GM18868 (cell line): ENCODE data around the gene RAPGEF4.

ENCODE experiments used
- ATAC-seq: cut with Tn5 transposase; IDR thresholded peaks from one replicate; pipeline ENCODE4 v1.9.1; 2021; ENCODE audit warnings: mild to moderate bottlenecking, moderate library complexity; ENCODE audit not compliant: unreplicated experiment

Gene RAPGEF4

GRCh38 chr2:172894689-172895387 is 159.2 kb downstream of the RAPGEF4 start:
- ATAC-seq: no peak

GRCh38 chr2:172896661-172897081 is 161.0 kb downstream of the RAPGEF4 start:
- ATAC-seq: no peak

GRCh38 chr2:172900871-172901270 is 165.2 kb downstream of the RAPGEF4 start:
- no peak for ATAC-seq

- no peak for ATAC-seq
Observed at GRCh38 chr2:172901913-172902312, 166.3 kb downstream of the RAPGEF4 start.

GRCh38 chr2:172904236-172904635 is 168.6 kb downstream of the RAPGEF4 start:
- ATAC-seq: no peak

- no peak for ATAC-seq
Observed at GRCh38 chr2:172905937-172906811, 170.5 kb downstream of the RAPGEF4 start.

- no peak for ATAC-seq
Observed at GRCh38 chr2:172908275-172908674, 172.6 kb downstream of the RAPGEF4 start.

GRCh38 chr2:172909454-172909853 is 173.8 kb downstream of the RAPGEF4 start:
- peak; percentile 70 for ATAC-seq

GRCh38 chr2:172912266-172912665 is 176.6 kb downstream of the RAPGEF4 start:
- no peak for ATAC-seq

GRCh38 chr2:172914341-172915008 is 178.8 kb downstream of the RAPGEF4 start:
- ATAC-seq: no peak

- no peak for ATAC-seq
Observed at GRCh38 chr2:172917716-172918115, 182.1 kb downstream of the RAPGEF4 start.

GRCh38 chr2:172919732-172920131 is 184.1 kb downstream of the RAPGEF4 start:
- ATAC-seq: peak; percentile 41

GRCh38 chr2:172921532-172922236 is 186.0 kb downstream of the RAPGEF4 start:
- no peak for ATAC-seq

- no peak for ATAC-seq
Observed at GRCh38 chr2:172922306-172922705, 186.7 kb downstream of the RAPGEF4 start.

- ATAC-seq: no peak
Observed at GRCh38 chr2:172922815-172923214, 187.2 kb downstream of the RAPGEF4 start.

- ATAC-seq: no peak
Observed at GRCh38 chr2:172924097-172924660, 188.5 kb downstream of the RAPGEF4 start.

- no peak for ATAC-seq
Observed at GRCh38 chr2:172925600-172925999, 190.0 kb downstream of the RAPGEF4 start.

GRCh38 chr2:172926785-172927640 is 191.4 kb downstream of the RAPGEF4 start:
- no peak for ATAC-seq

- ATAC-seq: no peak
Observed at GRCh38 chr2:172927641-172928357, 192.2 kb downstream of the RAPGEF4 start.
